Muscle layer of colon (tissue), 2 donors: ENCODE data around the gene FAM236B.
"Not testable (repeated sequence)": the region's sequence is repeated elsewhere in the genome, so short reads cannot be mapped to it uniquely, and the experiment has no call there.

Source experiments
- H3K27ac ChIP-seq: one replicate; pipeline ENCODE4 v1.7.0; 2013; ENCODE audit warnings: low read depth, mild to moderate bottlenecking, low read length, moderate library complexity
- H3K27me3 ChIP-seq, 2 donors: one replicate each; pipeline ENCODE4 v1.7.0; 2013; ENCODE audit warnings: low read length in 2 of 2, mild to moderate bottlenecking in 2 of 2; ENCODE audit not compliant: insufficient read depth in 2 of 2, control insufficient read depth in 1 of 2
- H3K36me3 ChIP-seq: one replicate; pipeline ENCODE4 v1.7.0; 2013; ENCODE audit warnings: mild to moderate bottlenecking, low read length; ENCODE audit not compliant: insufficient read depth
- H3K4me1 ChIP-seq: one replicate; pipeline ENCODE4 v1.7.0; 2013; ENCODE audit warnings: mild to moderate bottlenecking, low read length; ENCODE audit not compliant: insufficient read depth
- H3K4me3 ChIP-seq, 2 donors: one replicate each; pipeline ENCODE4 v1.7.0; 2013; ENCODE audit warnings: low read length in 2 of 2, low read depth in 1 of 2, mild to moderate bottlenecking in 1 of 2, moderate library complexity in 1 of 2
- H3K9ac ChIP-seq: one replicate; pipeline ENCODE4 v1.7.0; 2013; ENCODE audit warnings: low read length
- H3K9me3 ChIP-seq: one replicate; pipeline ENCODE4 v1.7.0; 2013; ENCODE audit warnings: mild to moderate bottlenecking, low read length
- donor health status: abdominal sarcoma.
- donor health status: Adenocarcinoma of cecum.

The FAM236B gene

DNA sequence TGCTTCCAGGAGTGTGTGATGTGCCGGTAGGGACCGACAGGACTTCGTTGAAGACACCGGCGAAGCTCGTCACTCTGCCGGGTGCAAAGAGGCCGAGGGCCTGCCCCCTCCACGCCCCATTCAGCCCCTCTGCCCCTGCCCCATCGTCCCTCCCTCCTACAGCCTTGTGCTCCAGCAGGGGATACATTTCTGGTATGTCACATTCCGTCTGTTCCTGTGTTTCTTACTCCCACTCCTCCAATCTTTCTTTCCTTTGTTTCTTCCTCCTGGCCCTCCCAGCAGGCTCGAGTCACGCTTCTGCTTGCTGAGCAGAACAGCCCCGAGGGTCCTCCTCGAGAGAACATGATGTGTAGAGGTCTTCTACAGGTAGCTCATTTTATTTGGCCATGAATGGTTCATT is at the start of gene FAM236B:
FAM236B (minus strand) TSS at position 101 of the 400 bp plus-strand sequence; CDS start at position 1, 100 bp downstream.
- not testable (repeated sequence) for H3K27me3 ChIP-seq, H3K4me1 ChIP-seq, H3K27ac ChIP-seq, H3K9me3 ChIP-seq, H3K36me3 ChIP-seq, H3K9ac ChIP-seq, H3K4me3 ChIP-seq

DNA sequence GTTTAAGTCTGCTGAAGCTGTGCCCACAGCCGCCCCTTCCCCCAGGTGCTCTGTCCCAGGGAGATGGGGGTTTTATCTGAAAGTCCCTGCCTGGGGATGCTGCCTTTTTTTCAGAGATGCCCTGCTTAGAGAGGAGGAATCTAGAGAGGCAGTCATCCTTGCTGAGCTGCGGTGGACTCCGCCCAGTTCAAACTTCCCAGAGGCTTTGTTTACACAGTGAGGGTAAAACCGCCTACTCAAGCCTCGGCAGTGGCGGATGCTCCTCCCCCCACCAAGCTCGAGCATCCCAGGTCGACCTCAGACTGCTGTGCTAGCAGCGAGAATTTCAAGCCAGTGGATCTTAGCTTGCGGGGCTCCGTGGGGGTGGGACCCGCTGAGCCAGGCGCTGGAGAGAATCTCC is 48.2 kb upstream of the FAM236B start:
- not testable (repeated sequence) for H3K4me1 ChIP-seq, H3K9ac ChIP-seq, H3K27ac ChIP-seq, H3K36me3 ChIP-seq, H3K4me3 ChIP-seq, H3K27me3 ChIP-seq, H3K9me3 ChIP-seq

DNA sequence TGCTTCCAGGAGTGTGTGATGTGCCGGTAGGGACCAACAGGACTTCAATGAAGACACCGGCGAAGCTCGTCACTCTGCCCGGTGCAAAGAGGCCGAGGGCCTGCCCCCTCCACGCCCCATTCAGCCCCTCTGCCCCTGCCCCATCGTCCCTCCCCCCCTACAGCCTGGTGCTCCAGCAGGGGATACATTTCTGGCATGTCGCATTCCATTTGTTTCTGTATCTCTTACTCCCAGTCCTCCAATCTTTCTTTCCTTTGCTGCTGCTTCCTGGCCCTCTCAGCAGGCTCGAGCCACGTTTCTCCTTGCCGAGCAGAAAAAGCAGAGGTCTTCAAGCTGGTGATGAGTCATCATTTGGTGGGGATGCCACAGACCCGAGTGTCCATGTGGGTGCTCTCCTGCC is 25.6 kb upstream of the FAM236B start, which contains the start of gene FAM236D:
FAM236D (minus strand) TSS at position 101 of the 400 bp plus-strand sequence; CDS start at position 1, 100 bp downstream.
- not testable (repeated sequence) for H3K4me3 ChIP-seq, H3K4me1 ChIP-seq, H3K27me3 ChIP-seq, H3K27ac ChIP-seq, H3K9me3 ChIP-seq, H3K36me3 ChIP-seq, H3K9ac ChIP-seq

DNA sequence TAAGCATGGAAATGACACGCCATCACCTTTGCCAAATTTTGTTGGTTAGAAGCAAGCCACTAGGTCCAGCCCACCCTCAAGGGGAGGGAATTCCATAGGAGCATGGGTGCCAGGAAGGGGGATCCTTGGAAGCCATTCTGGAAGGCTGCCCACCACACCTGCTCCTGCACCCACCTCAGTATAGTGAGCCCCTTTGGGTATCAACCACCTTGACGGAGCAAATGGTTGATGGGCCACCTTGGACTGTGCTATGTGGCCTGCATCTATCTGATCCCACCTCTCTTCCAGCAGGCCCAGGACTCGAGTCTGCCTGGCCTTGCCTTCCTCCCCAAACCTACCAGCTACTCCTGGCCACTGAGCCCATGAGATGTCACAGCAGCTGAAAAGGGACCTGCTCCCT is 7.9 kb upstream of the FAM236B start:
- not testable (repeated sequence) for H3K36me3 ChIP-seq, H3K27ac ChIP-seq, H3K27me3 ChIP-seq, H3K4me3 ChIP-seq, H3K4me1 ChIP-seq, H3K9me3 ChIP-seq, H3K9ac ChIP-seq

DNA sequence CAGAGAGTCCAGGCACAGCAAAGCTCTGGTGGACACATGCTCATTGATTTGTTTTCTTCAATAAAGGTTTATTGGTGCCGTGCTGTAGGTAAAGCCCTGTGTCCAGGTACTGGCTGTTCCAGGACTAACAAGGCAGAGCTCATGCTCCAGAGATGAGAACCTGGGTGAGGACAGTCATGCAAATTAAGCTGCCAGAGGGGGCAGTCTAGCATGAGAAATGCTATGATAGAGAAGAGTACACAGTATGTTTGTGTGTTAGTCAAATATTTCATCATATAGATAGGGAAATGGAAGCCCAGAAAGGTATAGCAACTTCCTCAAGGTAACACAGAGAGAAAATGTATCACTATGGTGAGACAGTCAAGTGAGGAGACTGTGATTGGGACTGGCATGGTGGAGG is 5.7 kb upstream of the FAM236B start:
- H3K36me3 ChIP-seq, H3K4me3 ChIP-seq, H3K9ac ChIP-seq, H3K27me3 ChIP-seq, H3K4me1 ChIP-seq, H3K27ac ChIP-seq, H3K9me3 ChIP-seq: not testable (repeated sequence)

DNA sequence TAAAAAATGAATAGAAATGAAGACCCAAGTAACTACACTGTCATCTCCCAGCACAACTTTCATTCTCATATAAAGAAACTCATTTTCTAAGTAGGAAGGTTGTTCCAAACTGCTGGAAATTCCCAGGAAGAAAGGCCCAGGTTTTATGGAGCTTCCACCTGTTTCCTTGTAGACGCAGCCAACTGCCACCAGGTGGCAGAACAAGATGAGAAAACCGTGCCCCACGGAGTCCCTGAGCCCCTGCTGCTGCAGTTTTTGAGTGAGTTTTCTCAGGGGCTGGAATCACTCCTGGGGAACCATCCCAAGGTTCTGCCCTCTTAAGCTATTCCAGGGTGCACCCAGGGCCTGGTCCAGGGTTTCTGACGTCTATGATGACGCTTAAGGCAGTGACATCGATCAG is 1.5 kb upstream of the FAM236B start:
- not testable (repeated sequence) for H3K27me3 ChIP-seq, H3K36me3 ChIP-seq, H3K9ac ChIP-seq, H3K27ac ChIP-seq, H3K4me1 ChIP-seq, H3K4me3 ChIP-seq, H3K9me3 ChIP-seq

DNA sequence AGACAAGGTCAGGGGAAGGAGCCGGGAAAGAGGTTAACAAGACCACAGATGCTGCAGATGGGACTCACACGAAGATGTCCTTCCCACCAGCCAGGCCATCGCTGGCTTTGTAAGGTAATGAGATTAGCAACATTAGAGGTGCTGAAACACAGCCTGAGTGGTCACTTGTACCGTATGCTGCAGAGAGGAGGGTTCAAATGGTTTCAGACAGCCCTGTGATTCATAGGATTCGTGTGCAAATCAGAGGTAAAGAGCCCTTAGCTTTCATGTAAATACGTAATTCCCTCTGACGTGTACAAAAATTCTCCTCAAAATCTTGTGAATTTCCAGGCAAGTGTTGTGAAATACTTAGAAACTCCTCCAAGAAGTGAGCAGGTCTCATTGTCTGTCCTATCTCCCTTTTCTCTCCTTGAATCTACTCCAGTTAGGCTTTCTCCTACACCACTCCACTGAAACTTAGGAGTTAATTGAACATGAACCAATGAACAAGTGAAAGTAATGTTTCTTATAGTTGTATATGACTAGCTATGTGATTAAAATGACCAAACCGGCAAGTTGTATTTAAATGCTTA is 991 bp upstream of the FAM236B start:
- H3K27ac ChIP-seq, H3K27me3 ChIP-seq, H3K4me1 ChIP-seq, H3K9ac ChIP-seq, H3K9me3 ChIP-seq, H3K4me3 ChIP-seq, H3K36me3 ChIP-seq: not testable (repeated sequence)

DNA sequence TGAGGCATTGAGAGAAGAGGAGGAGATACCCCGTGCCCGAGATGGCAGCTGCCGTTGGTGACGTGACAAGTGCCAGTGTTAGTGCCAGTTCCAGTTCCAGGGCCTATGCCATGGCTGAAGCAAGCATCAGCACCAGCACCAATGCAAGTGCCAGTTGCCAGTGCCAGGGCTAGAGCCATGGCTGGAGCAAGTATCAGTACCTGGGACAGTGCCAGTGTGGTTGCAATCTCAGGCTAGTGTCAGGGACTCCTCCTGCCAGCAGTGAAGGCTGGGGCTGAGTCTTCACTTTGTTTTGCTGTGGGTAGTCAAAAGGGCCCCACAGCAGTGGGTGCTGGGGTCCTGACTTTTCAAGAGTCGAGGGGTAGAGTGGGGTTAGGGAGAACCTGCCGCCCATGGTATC is 4.3 kb downstream of the FAM236B start:
- not testable (repeated sequence) for H3K4me3 ChIP-seq, H3K27ac ChIP-seq, H3K4me1 ChIP-seq, H3K36me3 ChIP-seq, H3K27me3 ChIP-seq, H3K9ac ChIP-seq, H3K9me3 ChIP-seq

DNA sequence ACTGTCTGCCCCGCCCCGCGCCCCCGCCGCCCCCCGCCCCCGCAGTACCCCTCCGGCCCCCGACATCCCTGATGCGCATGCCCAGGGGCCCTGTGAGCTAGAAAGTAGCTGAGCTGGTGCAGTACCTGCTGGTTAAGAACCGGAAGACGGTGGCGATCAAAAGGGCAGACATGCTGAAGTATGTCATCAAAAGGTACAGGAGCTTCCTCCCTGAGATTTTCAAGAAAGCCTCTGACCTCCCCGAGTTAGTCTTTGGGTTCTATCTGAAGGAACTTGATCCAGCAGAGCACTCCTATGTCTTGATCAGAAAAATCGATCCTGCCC is 5.0 kb downstream of the FAM236B start:
- H3K9me3 ChIP-seq, H3K27ac ChIP-seq, H3K4me3 ChIP-seq, H3K4me1 ChIP-seq, H3K9ac ChIP-seq, H3K27me3 ChIP-seq, H3K36me3 ChIP-seq: not testable (repeated sequence)

DNA sequence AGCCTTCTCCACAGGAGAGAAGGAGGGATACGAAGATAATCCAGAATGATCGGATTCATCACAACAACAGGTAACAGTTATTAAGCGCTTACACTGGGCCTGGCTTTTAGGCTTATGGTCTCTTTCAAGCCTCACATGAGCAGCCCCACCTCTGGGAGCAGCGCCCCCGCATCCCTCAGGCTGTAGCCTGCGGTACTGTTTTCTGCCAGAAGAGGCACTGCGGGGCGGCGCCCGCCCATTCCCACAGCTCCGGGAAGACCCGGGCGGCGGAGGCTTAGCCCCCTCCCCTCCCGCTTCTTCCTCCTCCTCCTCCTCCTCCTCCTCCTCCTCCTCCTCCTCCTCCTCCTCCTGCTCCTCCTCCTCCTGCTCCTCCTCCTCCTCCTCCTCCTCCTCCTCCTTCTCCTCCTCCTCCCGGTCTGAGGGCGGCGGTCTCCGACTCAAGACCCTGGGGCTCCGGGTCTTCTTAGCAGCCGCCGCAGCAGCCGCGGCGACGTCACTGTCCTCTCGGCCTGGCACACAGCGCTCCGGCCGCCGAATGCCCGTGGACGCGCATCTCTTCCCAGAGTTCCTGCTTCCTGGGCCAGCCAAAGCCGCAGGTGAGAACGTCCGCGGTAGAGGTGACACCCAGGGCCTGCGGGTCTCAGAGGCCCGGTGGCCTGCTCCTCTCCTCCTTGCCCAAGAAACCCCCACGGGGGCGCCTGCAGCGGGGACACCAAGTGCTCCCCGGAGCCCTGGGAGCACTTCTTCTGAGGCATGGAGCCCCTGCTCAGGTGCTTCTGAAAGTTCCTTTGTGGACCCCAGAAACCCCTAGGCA is 5.6 kb downstream of the FAM236B start, which contains the start of gene DMRTC1B:
DMRTC1B (plus strand) TSS at position 238 of the 814 bp plus-strand sequence. CDS start 68,246 bp downstream, outside the sequence.
- not testable (repeated sequence) for H3K27ac ChIP-seq, H3K4me3 ChIP-seq, H3K27me3 ChIP-seq, H3K36me3 ChIP-seq, H3K9me3 ChIP-seq, H3K4me1 ChIP-seq, H3K9ac ChIP-seq

DNA sequence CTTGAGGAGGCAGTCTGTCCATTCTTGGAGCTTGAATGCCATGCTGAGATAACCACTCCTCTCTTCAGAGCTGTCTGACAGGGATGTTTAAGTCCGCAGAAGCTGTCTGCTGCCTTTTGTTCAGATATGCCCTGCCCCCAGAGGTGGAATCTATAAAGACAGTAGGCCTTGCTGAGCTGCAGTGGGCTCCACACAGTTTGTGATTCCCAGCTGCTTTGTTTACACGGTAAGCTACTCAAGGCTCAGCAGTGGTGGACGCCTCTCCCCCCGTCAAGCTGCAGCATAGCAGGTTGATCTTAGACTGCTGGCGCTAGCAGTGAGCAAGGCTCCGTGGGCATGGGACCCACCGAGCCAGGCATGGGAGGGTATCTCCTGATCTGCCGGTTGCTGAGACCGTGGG is 22.0 kb downstream of the FAM236B start:
- not testable (repeated sequence) for H3K36me3 ChIP-seq, H3K9me3 ChIP-seq, H3K4me1 ChIP-seq, H3K27ac ChIP-seq, H3K9ac ChIP-seq, H3K27me3 ChIP-seq, H3K4me3 ChIP-seq

DNA sequence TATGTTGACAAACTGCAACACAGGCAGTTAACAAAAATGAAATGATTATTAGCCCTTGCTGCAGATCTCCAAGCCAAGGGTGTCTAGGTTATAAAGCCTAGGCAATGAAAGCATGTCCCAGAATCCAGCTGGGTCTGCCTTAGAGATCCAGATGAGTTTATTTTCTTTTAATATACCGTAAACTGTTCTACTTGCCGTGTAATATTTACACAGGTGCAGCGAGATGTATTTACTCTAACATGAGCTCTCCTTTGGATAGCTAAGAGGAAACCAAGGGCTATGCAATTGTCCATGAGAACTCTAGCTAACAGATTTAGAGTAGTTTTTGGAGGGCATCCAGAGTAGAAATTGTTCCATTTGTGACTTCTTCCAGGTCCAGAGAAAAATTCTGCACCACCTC is 33.9 kb downstream of the FAM236B start:
- H3K4me1 ChIP-seq, H3K9me3 ChIP-seq, H3K36me3 ChIP-seq, H3K9ac ChIP-seq, H3K27ac ChIP-seq, H3K27me3 ChIP-seq, H3K4me3 ChIP-seq: not testable (repeated sequence)
